ENCODE results near the gene CIDEC. TPM values are rescaled to one million over a fixed set of nuclear protein-coding genes. Genes with fewer than 3 reads are reported as not detected.

CIDEC gene
- total RNA-seq, 4 donors from 2014 or later, result 0.35 to 12.4 (median 1.6) TPM; not detected in 1

GRCh38 chr3:9863058-9863772 lies 16.8 kb downstream of the CIDEC start:
- H3K9me3 ChIP-seq, result no peaks in the 10 kb centered on the region
- H3K4me3 ChIP-seq, result peak overlapping the region in 1 of 2 donors; percentile 47
- WGBS, 2 donors (ENCODE audit: low coverage in 1 of 2), result 75 to 100% methylated on average over 1 to 4 of the region's 22 CpGs
- H3K36me3 ChIP-seq, result no peaks in the 10 kb centered on the region
- H3K4me1 ChIP-seq, result peaks cover 0 to 56% (median 23%) of the 10 kb centered on the region in 3 donors
- no peak for TF ChIP-seq POLR2AphosphoS5 (IDR thresholded peaks at IDR 0.05)
- TF ChIP-seq CTCF (IDR thresholded peaks at IDR 0.05), result no peak
- TF ChIP-seq EP300 (IDR thresholded peaks at IDR 0.05), result no peak
- TF ChIP-seq POLR2A (IDR thresholded peaks at IDR 0.05), result no peak
- ATAC-seq, result no peak
- H3K27me3 ChIP-seq, result no peaks in the 10 kb centered on the region
- H3K27ac ChIP-seq, result peak overlapping the region in 3 of 4 donors; percentile 84 to 91 (median 87)

- WGBS, 2 donors (ENCODE audit: low coverage in 1 of 2), result 60% methylated on average over 3 of the region's 45 CpGs; no CpG with 5 or more reads in 1 of the 2 donors
- H3K9me3 ChIP-seq, result no peaks in the 10 kb centered on the region
- H3K4me1 ChIP-seq, result peaks cover 0 to 56% (median 23%) of the 10 kb centered on the region in 3 donors
- H3K4me3 ChIP-seq, result peak overlapping the region in 1 of 2 donors; percentile 47
- TF ChIP-seq EP300 (IDR thresholded peaks at IDR 0.05) (no peak), CTCF (IDR thresholded peaks at IDR 0.05) (peak in 3 of 4 experiments; percentile 24 to 75 (median 50)), POLR2AphosphoS5 (IDR thresholded peaks at IDR 0.05) (no peak), POLR2A (IDR thresholded peaks at IDR 0.05) (no peak)
- ATAC-seq, result peak; percentile 84
- H3K36me3 ChIP-seq, result no peaks in the 10 kb centered on the region
- no peaks in the 10 kb centered on the region for H3K27me3 ChIP-seq
- H3K27ac ChIP-seq, result peak overlapping the region in 3 of 4 donors; percentile 84 to 91 (median 87)
Measured at GRCh38 chr3:9862391-9863057, 17.5 kb downstream of the CIDEC start.

GRCh38 chr3:9861626-9862130 lies 18.4 kb downstream of the CIDEC start:
- 91 to 93% methylated on average over 3 to 4 of the region's 5 CpGs for WGBS, 2 donors (ENCODE audit: low coverage in 1 of 2)
- Histone ChIP-seq H3K27me3 (no peaks in the 10 kb centered on the region), H3K4me3 (no peak overlapping the region), H3K27ac (peak overlapping the region in 3 of 4 donors; percentile 15 to 87 (median 84)), H3K4me1 (peaks cover 0 to 47% (median 23%) of the 10 kb centered on the region in 3 donors), H3K36me3 (no peaks in the 10 kb centered on the region), H3K9me3 (no peaks in the 10 kb centered on the region)
- no peak for TF ChIP-seq POLR2AphosphoS5 (IDR thresholded peaks at IDR 0.05)
- TF ChIP-seq EP300 (IDR thresholded peaks at IDR 0.05), result no peak
- no peak for TF ChIP-seq POLR2A (IDR thresholded peaks at IDR 0.05)
- no peak for TF ChIP-seq CTCF (IDR thresholded peaks at IDR 0.05)
- no peak for ATAC-seq

- Histone ChIP-seq H3K4me1 (peaks cover 0 to 43% (median 23%) of the 10 kb centered on the region in 3 donors), H3K27ac (peak overlapping the region in 1 of 4 donors; percentile 87), H3K36me3 (no peaks in the 10 kb centered on the region), H3K27me3 (no peaks in the 10 kb centered on the region), H3K4me3 (no peak overlapping the region), H3K9me3 (no peaks in the 10 kb centered on the region)
- 100% methylated on average over 1 of the region's 4 CpGs; no CpG with 5 or more reads in 1 of the 2 donors for WGBS, 2 donors (ENCODE audit: low coverage in 1 of 2)
- TF ChIP-seq POLR2A (IDR thresholded peaks at IDR 0.05) (no peak), EP300 (IDR thresholded peaks at IDR 0.05) (no peak), CTCF (IDR thresholded peaks at IDR 0.05) (no peak), POLR2AphosphoS5 (IDR thresholded peaks at IDR 0.05) (no peak)
- no peak for ATAC-seq
Measured at GRCh38 chr3:9861201-9861600, 18.9 kb downstream of the CIDEC start.
